Memory B cell (primary cell): ENCODE measurements around the gene SUCLG1.

ENCODE experiments used
- ATAC-seq: fragments of 150-1000 bp; cut with Tn5 transposase; 2 replicates; pipeline ENCODE4 v1.10.0; 2021; ENCODE audit warnings: low read depth, mild to moderate bottlenecking, moderate library complexity
- DNase-seq, 2 donors: peaks; one replicate each; pipeline ENCODE4 v3.0.0; 2022; ENCODE audit warnings: low spot score in 2 of 2
- H3K27ac Mint-ChIP-seq: one replicate; pipeline ENCODE4 v1.8.0; 2022; ENCODE audit warnings: mild to moderate bottlenecking, moderate library complexity, mixed read lengths
- H3K27me3 Mint-ChIP-seq: one replicate; pipeline ENCODE4 v1.8.0; 2022; ENCODE audit warnings: mixed read lengths
- H3K36me3 Mint-ChIP-seq: one replicate; pipeline ENCODE4 v1.8.0; 2022; ENCODE audit warnings: mild to moderate bottlenecking, mixed read lengths
- H3K4me1 Mint-ChIP-seq: one replicate; pipeline ENCODE4 v1.8.0; 2022; ENCODE audit warnings: mixed read lengths
- H3K4me3 Mint-ChIP-seq: one replicate; pipeline ENCODE4 v1.8.0; 2022; ENCODE audit warnings: mild to moderate bottlenecking, moderate library complexity, mixed read lengths
- H3K9me3 Mint-ChIP-seq: one replicate; pipeline ENCODE4 v1.8.0; 2022; ENCODE audit warnings: mixed read lengths

The SUCLG1 gene

DNA sequence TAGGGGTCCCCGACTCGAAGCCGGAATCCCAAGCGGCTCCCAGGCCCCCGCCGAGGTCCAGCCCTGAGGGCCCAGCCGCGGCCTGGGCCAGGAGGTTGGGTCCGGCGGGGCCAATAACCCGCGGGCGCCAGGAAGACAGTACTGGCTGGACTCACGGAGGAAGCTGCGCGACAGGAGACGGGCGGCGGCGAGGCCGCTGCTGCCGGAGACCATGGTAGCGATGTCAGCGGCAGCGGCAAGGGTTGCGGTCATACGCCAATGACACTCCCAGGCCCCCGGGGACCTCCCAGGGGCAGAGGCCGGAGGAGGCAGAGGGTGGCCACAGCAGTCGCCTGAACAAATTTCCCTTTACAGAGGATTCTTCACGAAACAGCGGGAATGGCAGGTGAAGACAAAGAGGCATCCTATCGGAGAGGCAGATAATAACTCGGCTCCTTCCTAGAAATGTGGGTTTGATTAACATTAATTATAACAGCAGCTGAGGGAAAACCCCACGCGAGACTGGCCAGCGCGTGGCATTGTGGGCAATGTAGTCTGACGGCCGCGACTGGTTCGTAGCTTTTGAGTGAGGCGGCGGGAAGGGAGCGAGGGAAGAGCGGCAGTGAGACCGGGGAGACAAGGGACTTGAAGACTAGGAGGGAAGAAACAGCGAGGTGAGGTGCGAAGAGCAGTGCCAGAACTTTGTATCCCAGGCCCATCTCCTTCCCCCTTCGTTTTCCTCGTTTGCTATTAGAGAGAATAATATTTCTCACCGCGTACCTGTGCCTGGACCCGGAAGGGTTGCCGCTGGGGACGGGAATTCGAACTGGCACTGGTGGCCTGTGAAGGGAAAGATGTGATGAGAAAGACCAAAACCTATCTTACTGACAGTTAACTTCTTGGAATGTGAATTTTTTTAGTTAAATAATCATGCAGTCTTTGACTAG lies at the start of gene SUCLG1:
Gene SUCLG1, minus strand, starts transcription at position 263 of the 926 bp plus-strand sequence. Its CDS starts 11 bp downstream, at position 252.
- Mint-ChIP-seq H3K27ac (peak within 1 kb of the TSS; percentile 98), H3K4me1 (peaks cover 31% of the 10 kb centered on the region), H3K36me3 (peaks cover 4% of the 10 kb centered on the region), H3K9me3 (no peaks in the 10 kb centered on the region), H3K27me3 (no peaks in the 10 kb centered on the region), H3K4me3 (peak within 1 kb of the TSS; percentile 93)
- peak; percentile 77 to 87 for DNase-seq
- peak; percentile 94 for ATAC-seq

DNA sequence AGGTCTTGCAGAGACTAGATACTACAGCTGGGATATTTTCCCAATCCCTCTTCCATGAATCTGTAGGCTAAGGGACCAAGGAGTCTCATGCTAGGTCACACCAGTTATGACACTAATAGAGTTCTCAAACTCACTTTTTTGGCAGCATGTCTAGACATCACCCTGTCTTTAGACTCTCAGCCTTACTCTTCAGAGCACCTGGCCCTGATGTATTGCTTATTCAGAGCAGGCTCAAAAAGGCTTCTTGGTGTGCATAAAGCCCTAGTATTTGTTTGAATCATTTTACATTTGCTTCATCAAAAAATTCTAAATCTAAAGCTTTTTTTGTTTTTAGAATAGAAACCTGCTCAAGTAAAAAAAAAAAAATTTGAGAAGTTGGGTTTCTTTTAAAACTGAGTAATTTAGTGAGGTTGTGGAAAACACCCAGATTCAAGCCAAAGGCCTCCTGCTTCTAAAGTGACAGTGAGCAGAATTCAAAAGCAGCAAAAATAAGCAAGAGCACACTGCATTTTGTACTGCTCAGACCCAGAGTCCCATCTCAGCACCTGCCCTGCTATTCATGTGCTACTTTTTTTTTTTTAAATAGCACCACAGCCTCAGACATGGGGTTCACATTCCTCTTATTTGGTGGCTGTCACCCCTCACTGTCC lies 39.2 kb upstream of the SUCLG1 start:
- H3K27me3 Mint-ChIP-seq: peaks cover 4% of the 10 kb centered on the region
- no peak overlapping the region for H3K27ac Mint-ChIP-seq
- H3K36me3 Mint-ChIP-seq: no peaks in the 10 kb centered on the region
- DNase-seq (no peak), ATAC-seq (no peak)
- H3K4me3 Mint-ChIP-seq: no peak overlapping the region
- H3K4me1 Mint-ChIP-seq: peaks cover 3% of the 10 kb centered on the region
- H3K9me3 Mint-ChIP-seq: no peaks in the 10 kb centered on the region

DNA sequence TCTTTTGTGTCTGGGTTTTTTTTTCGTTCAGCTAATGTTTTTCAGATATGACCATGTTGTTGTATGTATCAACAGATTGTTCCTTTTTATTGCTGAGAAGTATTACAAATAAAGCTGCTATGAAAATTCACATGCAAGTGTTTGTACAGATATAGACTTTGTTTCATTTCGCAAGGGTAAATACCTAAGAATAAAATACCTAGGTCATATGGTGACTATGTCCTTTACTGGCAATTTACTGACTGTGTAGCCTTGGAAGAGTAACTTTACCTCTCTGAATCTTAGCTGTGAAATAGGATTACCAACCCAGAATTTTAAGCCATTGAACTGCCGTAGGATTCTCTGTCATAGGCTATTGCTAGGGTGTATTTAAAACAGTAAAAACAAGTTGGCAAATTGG lies 38.2 kb upstream of the SUCLG1 start:
- Mint-ChIP-seq H3K4me3 (no peak overlapping the region), H3K27me3 (peaks cover 4% of the 10 kb centered on the region), H3K4me1 (peaks cover 3% of the 10 kb centered on the region), H3K36me3 (no peaks in the 10 kb centered on the region), H3K27ac (no peak overlapping the region), H3K9me3 (no peaks in the 10 kb centered on the region)
- DNase-seq (no peak), ATAC-seq (no peak)

DNA sequence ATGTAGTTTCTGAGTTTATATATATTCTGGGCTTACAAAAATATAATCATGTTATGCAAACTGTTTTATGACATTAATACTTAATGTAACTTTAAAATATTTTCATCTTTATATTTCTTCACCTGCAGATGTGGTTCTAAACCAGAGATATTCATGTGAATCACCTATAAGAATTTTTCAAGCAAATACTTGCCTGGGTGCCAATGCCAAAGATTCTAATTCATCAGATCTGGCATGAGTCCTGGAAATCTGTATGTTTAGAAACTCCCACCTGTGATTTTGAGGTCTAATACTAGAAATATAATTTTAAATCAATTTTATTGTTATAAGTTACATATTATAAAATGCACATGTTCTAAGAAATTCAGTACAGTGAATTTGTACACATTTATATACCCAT lies 37.3 kb upstream of the SUCLG1 start:
- ATAC-seq: no peak
- no peaks in the 10 kb centered on the region for H3K36me3 Mint-ChIP-seq
- H3K27ac Mint-ChIP-seq: no peak overlapping the region
- no peaks in the 10 kb centered on the region for H3K9me3 Mint-ChIP-seq
- H3K4me3 Mint-ChIP-seq: no peak overlapping the region
- DNase-seq: no peak
- H3K27me3 Mint-ChIP-seq: peaks cover 4% of the 10 kb centered on the region
- peaks cover 3% of the 10 kb centered on the region for H3K4me1 Mint-ChIP-seq

DNA sequence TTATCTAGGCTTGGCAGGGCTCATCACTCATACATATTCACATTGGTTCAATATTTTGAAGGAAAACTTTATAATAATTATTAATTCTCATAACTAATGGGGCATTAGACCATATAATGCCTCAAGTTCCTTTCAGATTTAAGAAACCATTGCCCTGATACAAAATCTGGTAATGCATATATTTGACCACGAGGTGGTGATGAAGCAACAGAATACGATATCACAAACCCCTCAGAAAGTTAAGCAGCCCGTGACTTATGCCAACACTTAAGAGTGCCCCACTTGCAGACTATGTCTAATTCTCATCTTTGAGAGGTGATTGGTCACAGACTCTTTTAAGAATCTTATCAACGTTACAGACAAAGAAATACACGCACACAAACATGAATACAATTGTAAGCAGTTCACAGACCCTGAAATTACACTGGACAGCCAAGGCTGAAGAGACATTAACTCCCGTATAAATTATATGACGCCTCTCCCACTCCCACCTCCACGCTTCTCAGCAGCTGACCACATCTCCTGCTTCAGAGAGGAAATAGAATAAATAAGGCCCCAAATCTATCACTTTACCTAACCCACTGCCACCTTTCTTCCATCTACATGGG lies 36.6 kb upstream of the SUCLG1 start:
- no peaks in the 10 kb centered on the region for H3K36me3 Mint-ChIP-seq
- peak; percentile 89 for ATAC-seq
- H3K4me1 Mint-ChIP-seq: peaks cover 3% of the 10 kb centered on the region
- no peak overlapping the region for H3K4me3 Mint-ChIP-seq
- peak in 1 of 2 donors; percentile 55 for DNase-seq
- H3K9me3 Mint-ChIP-seq: no peaks in the 10 kb centered on the region
- H3K27ac Mint-ChIP-seq: no peak overlapping the region
- H3K27me3 Mint-ChIP-seq: peaks cover 4% of the 10 kb centered on the region

DNA sequence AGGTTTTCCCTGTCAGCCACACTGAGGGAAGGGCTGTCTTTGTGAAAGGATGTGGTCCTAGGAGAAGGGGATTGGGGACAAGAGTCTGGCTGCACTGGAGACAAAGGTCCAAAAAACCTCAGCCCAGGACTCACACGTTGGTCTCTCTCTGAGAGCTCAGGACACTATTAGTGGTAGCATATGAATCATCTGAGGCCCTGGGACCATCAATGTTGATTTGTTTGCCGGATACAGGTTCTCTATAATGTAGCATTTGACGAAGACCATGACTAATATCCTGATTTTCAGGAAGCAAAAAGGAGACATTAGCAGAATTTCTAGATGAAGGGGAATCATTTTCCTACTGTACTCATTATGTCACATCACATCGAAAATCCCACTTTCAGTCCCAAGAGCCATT lies 35.0 kb upstream of the SUCLG1 start:
- Mint-ChIP-seq H3K4me1 (peaks cover 3% of the 10 kb centered on the region), H3K36me3 (no peaks in the 10 kb centered on the region), H3K4me3 (no peak overlapping the region), H3K27me3 (peaks cover 4% of the 10 kb centered on the region), H3K27ac (no peak overlapping the region), H3K9me3 (no peaks in the 10 kb centered on the region)
- ATAC-seq (no peak), DNase-seq (no peak)

DNA sequence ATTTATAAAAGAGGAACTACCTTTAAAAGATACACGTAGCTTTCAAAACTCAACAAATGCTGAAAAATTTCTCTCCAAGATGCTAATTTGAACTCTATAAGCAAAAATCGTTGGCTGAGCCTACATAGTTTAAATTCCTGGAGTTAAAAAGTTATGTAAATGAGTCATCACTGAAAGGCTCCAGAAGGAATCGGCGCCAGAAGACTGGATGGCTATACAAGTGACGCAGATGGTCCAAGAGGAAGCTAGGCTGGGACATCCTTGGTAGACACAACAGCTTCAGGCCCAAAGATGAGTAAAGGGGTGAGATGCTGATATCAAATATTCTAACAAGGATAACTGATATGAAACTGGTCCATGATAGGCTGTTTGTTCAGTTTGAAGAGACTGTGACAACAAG lies 34.4 kb upstream of the SUCLG1 start:
- no peaks in the 10 kb centered on the region for H3K36me3 Mint-ChIP-seq
- ATAC-seq (no peak), DNase-seq (no peak)
- H3K27me3 Mint-ChIP-seq: peaks cover 4% of the 10 kb centered on the region
- H3K9me3 Mint-ChIP-seq: no peaks in the 10 kb centered on the region
- H3K4me1 Mint-ChIP-seq: peaks cover 3% of the 10 kb centered on the region
- H3K4me3 Mint-ChIP-seq: no peak overlapping the region
- H3K27ac Mint-ChIP-seq: no peak overlapping the region

DNA sequence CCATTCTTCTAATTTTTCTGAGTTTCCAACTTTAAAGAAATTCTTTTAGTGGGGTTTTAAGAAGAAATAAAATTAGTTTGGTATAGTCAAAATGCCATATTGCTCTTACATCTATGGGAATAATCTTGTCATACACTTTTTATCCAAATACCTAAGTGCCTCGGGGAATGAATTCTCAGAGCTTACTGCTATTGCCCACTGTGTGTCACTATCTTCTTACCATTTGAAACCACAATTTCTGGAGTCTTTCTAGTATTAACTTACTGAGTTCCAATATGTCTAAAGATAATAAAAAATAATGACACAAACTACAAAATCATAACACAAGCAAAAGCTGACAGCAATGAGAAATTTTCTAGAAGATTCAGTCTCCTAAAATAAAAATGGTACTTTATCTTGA lies 33.5 kb upstream of the SUCLG1 start:
- Mint-ChIP-seq H3K27ac (no peak overlapping the region), H3K9me3 (no peaks in the 10 kb centered on the region), H3K36me3 (no peaks in the 10 kb centered on the region), H3K4me3 (no peak overlapping the region), H3K4me1 (peaks cover 3% of the 10 kb centered on the region), H3K27me3 (peaks cover 4% of the 10 kb centered on the region)
- no peak for DNase-seq
- ATAC-seq: no peak

DNA sequence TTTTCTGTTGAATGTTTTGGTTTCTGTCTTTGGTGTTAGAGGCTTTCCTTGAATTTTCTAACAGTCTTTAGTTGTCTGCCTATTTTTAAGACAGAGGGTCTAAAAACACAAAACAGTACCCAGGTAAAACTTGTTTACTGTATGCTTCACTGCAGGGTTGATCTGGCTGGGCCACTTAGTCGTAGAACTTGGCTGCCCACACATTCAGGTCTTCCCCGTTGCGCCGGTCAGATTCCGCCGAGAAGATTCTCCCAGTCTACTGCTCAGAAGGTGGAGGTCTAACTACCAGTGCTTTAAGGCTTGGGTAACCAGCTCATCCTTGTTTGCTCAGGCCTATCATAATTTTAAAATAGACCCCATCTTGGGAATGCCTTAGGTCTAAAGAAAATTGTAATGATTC lies 32.7 kb upstream of the SUCLG1 start:
- no peak overlapping the region for H3K4me3 Mint-ChIP-seq
- H3K27me3 Mint-ChIP-seq: peaks cover 4% of the 10 kb centered on the region
- no peak for DNase-seq
- H3K36me3 Mint-ChIP-seq: no peaks in the 10 kb centered on the region
- no peak for ATAC-seq
- no peaks in the 10 kb centered on the region for H3K9me3 Mint-ChIP-seq
- no peak overlapping the region for H3K27ac Mint-ChIP-seq
- H3K4me1 Mint-ChIP-seq: peaks cover 3% of the 10 kb centered on the region

DNA sequence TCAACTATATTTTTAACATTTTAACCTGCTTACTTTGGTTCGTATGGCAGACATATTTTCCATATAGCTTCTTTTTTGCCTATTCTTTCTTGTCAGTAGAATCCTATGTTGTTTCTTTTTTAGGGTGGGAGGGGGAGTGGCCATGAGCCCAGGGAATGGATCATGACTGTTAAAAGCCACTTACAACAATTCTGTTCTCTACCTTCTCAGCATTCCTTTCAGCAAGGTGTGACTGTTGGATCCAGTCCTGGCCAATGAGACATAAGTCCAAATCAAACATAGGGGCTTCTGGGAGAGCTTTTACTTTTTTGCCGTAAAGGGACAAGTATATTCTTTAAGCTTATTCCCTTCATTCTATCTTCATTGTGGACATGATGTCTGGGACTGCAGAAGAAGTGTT lies 32.2 kb upstream of the SUCLG1 start:
- Mint-ChIP-seq H3K9me3 (no peaks in the 10 kb centered on the region), H3K27me3 (peaks cover 5% of the 10 kb centered on the region)
- ATAC-seq: no peak

DNA sequence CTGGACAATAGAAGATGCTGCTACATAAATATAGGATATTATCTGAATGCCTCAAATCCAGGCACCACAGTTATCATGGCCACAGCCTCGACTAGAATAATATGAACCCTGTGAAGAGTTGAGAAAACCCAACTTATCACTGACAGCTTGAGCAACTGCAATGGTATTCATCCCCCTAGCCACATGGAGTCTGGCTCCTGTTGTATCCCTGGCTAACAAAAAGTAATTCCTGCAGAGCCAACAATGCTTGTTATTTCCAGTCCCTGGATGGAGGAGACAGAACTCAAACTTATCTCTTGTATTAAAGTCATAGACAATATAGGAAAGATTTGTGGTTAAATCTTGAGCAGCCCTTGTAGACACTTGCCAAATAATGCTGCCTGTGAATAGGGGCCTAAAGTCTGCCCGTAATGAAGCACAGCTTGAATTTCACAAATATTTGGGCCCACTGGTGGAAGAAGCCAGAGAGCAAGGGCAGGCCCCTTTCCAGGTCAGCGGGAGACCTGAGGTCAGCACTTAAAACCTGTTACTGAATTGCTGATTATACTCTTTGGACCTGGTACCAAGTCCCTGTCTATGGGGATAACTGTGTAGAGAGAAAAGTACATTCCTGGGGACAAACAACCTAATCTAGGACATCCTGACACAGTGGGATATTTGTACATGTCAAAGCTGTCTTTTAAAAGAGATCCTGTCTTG lies 28.4 kb upstream of the SUCLG1 start:
- Mint-ChIP-seq H3K27me3 (peaks cover 5% of the 10 kb centered on the region), H3K9me3 (no peaks in the 10 kb centered on the region), H3K4me1 (no peaks in the 10 kb centered on the region), H3K4me3 (no peak overlapping the region), H3K27ac (no peak overlapping the region), H3K36me3 (no peaks in the 10 kb centered on the region)
- ATAC-seq (no peak), DNase-seq (no peak)

More for the DNA sequence above, 32.2 kb upstream of the SUCLG1 start:
- Mint-ChIP-seq H3K27ac (no peak overlapping the region), H3K36me3 (no peaks in the 10 kb centered on the region), H3K4me1 (peaks cover 3% of the 10 kb centered on the region), H3K4me3 (no peak overlapping the region)
- no peak for DNase-seq

DNA sequence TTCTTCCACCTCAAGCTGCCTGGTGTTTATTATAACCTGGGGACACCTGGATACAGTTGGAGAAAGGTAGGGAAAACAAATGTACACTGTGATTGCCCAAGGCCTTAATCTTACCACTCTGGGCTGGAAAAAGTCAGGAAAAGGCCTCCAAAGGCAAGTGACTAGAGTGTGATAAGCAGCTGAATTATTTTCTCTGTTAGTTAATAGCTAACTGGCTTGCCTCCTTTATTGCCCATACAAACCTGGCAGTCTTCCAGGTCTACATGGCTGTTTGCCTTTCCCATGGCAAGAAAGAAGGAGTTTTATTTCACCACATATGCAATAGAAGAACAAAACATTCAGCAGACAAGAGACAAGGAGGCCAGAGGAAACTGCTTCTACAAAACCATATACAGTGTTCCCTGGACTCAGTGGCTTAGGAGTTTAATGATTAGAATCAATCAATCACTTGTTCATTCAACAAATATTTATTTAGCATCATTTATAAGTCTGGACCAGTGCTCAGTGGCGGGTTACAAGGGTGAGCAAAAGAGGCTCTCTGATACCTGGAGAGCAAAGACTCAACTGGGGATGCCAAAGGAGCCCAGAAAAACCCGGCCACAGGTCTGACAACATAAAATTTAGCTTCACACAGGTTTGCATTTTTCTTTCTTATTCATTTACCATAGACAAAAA lies 27.5 kb upstream of the SUCLG1 start:
- ATAC-seq: no peak
- no peak for DNase-seq

DNA sequence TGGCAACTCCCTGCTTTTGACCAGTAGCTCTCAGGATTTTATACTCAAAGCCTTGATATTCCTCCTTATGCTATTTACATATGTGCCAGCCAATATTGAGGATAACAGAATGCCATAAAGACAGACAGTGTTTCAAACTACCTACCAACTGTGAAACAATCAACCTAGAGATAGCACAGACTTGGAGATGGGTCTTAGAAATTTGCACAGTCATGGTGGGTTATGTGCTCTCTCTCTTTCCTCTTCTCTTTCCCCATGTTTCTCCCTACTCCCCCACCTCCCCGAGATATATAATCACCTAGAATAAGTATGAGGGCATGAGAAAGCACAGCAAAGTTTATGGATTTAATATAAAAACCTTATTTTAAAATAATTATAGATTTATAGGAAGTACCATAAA lies 24.2 kb upstream of the SUCLG1 start:
- ATAC-seq (no peak), DNase-seq (no peak)
- Mint-ChIP-seq H3K9me3 (no peaks in the 10 kb centered on the region), H3K4me3 (no peak overlapping the region), H3K36me3 (peaks cover 2% of the 10 kb centered on the region), H3K27me3 (peaks cover 9% of the 10 kb centered on the region), H3K27ac (no peak overlapping the region), H3K4me1 (no peaks in the 10 kb centered on the region)

More for the DNA sequence above, 27.5 kb upstream of the SUCLG1 start:
- H3K27me3 Mint-ChIP-seq: peaks cover 7% of the 10 kb centered on the region
- no peak overlapping the region for H3K4me3 Mint-ChIP-seq
- H3K4me1 Mint-ChIP-seq: no peaks in the 10 kb centered on the region
- H3K9me3 Mint-ChIP-seq: no peaks in the 10 kb centered on the region
- H3K27ac Mint-ChIP-seq: no peak overlapping the region
- H3K36me3 Mint-ChIP-seq: peaks cover 2% of the 10 kb centered on the region
